HTERT RPE-1 (cell line): ENCODE data around the gene ZNF761.
"Not testable (repeated sequence)": the region's sequence is repeated elsewhere in the genome, so short reads cannot be mapped to it uniquely, and the experiment has no call there.

ENCODE experiments used
- in situ Hi-C: fragments of 300-500 bp; cut with MboI; formaldehyde crosslinking; loops from 4 replicates; pipeline ENCODE4 v1.14.3; 2020; ENCODE audit warnings: low sequenced_read_pairs

ZNF761 gene

DNA sequence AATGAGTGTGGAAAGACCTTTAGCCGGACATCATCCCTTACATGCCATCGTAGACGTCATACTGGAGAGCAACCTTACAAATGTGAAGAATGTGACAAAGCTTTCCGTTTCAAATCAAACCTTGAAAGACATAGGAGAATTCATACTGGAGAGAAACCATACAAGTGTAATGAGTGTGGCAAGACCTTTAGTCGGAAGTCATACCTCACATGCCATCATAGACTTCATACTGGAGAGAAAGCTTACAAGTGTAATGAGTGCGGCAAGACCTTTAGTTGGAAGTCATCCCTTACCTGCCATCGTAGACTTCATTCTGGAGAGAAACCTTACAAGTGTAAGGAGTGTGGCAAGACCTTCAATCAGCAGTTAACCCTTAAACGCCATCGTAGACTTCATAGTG lies 24.0 kb downstream of the ZNF761 start:
- in situ Hi-C loops = no loop called here

DNA sequence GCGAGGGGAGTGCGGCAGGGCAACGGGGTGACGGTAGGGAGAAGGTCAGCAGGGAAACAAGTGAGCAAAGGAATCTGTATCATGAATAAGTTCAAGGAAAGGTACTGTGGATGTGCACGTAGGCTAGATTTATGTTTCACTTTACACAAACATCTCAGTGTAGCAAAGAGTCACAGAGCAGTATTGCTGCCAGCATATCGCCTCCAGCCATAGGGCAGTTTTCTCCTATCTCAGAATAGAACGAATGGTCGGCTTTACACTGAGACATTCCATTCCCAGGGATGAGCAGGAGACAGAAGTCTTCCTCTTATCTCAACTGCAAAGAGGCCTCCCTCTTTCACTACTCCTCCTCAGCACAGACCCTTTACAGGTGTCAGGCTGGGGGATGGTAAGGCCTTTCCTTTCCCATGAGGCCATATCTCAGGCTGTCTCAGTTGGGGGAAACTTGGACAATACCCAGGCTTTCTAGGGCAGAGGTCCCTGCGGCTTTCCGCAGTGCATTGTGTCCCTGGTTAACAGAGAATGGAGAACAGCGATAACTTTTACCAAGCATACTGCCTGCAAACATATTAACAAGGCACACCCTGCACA lies 28.4 kb downstream of the ZNF761 start:
- in situ Hi-C loops = not testable (repeated sequence)

DNA sequence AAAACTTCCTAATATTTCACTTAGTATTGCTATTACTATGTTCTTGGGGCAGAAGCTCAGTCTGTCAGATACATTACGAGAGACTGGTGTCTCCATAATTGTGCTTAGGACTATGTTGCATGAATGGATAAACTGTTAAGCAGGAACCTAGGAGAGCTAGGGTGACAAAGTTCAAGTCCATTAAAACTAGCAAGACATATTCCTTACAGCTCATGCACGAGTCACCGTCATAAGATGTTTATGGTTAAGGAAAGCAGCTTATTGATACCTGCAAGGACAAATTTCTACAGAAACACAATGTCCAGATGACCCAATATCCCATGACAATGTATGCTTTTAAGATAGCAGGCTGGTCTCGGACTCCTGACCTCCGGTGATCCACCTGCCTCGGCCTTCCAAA lies 30.1 kb downstream of the ZNF761 start:
- in situ Hi-C loops = no loop called here

DNA sequence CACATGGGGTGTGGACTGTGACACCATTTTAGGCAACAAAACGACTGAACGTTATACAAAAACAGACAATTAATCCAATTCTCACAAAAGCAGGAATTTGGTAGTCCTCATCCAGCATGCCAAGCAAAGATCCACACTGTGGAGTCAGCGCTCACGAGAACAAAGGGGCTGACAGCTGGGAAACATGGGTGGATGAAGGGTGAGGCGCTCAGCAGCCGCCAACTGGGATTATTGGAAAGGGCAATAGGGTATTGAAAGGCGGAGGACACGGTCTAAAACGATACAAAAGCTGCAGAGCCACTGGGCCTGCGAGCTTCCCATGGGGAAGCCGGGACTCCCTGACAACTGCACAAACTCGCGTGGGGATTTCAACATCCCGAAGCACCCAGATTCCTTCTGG lies 31.1 kb downstream of the ZNF761 start:
- in situ Hi-C loops = no loop called here

DNA sequence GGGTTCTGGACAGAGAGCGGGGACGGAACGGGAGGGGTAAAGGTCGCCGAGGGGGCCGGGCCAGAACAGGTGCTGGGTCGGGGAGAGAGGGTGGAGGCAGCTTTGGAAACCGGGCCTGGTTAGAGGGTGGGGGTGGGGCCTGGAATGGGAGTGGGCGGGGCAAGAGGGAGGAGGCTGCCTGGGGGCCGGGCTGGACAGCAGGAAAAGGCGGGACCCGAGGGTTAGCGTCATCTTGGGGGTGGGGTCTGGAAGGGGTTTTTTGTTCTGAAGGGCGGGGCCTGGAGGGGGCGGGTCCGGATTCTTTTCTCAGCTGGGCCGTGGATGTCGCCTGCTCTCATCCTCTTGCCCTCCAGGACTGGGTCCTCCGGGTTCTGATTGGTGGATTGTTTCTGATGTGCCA lies 31.5 kb downstream of the ZNF761 start:
- in situ Hi-C loops = no loop called here

DNA sequence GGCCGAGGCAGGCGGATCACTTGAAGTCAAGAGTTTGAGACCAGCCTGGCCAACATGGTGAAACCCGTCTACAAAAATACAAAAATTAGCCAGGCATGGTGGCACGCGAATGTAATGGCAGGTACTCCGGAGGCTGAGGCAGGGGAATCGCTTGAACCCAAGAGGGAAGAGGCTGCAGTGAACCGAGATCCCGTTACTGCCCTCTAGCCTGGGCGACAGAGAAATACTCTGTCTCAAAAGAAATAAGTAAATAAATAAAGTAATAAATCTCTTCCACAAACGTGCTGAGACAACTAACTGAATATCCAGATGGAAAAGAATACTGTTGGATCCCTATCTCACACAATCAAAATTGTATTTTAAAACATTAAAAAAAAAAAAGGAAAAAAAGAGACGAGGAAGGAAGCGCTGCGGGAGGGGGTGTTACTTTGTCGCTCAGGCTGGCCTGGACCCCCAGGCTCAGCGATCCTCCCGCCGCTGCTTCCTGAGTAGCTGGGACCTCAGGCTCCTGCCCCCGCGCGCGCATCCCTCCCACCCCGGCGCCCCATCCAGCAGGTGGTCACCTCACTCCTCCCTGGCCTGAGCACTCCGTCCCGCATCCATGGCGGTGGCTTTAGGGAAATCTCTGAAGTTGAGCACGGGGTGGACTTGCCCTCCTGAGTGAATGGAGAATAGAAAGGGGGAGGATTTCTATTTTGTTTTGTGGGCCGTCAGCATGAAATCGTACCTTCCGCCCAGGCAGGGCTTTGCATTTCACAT lies 35.1 kb downstream of the ZNF761 start:
- in situ Hi-C loops = no loop called here

DNA sequence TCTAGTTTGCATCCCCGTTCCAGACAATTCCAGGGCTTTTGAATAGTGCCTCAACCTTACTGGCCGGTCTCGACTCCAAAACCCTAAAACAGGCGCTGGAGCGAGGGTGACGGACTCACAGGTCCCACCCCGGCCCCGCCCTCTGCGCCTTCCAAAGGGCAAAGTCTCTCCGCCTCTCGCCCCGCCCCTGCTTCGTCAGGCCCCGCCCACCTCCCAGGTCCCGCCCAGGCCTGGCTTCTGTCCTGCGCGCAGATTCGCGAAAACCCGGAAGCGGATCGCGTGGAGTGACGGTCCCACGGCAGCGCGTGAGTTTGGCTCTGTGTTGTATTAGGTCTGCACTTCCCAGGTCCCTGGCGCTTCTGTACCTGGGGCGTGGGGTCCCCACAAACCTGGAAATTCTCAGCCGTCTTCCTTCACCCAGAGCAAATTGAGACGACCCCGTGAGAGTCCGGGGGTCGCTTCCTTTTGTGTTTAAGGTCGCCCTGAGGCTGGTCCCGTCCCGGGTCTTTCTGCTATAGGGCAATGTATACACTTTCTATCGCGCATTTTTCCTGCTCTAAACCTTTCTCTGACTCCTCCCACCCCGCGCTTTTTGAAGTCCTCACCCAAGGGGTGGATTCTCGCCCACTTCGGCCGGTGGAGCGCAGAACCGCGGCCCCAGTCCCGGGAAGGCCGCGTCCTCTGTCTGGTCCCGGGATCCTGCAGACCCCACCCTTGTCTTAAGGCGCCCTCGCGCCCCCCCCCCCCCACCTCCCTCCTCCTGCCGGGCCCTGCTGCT lies 35.9 kb downstream of the ZNF761 start, which contains the start of gene ZNF813:
ZNF813 (plus strand) TSS at position 249 of the 778 bp plus-strand sequence. CDS start 16,090 bp downstream, outside the sequence.
- in situ Hi-C loops = no loop called here

DNA sequence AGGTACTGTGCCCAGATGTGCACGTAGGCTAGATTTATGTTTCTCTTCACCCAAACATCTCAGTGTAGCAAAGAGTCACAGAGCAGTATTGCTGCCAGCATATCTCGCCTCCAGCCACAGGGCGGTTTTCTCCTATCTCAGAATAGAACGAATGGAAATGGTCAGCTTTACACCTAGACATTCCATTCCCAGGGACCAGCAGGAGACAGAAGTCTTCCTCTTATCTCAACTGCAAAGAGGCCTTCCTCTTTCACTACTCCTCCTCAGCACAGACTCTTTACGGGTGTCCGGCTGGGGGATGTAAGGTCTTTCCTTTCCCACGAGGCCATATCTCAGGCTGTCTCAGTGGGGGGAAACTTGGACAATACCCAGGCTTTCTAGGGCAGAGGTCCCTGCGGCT lies 36.8 kb downstream of the ZNF761 start:
- in situ Hi-C loops = not testable (repeated sequence)

DNA sequence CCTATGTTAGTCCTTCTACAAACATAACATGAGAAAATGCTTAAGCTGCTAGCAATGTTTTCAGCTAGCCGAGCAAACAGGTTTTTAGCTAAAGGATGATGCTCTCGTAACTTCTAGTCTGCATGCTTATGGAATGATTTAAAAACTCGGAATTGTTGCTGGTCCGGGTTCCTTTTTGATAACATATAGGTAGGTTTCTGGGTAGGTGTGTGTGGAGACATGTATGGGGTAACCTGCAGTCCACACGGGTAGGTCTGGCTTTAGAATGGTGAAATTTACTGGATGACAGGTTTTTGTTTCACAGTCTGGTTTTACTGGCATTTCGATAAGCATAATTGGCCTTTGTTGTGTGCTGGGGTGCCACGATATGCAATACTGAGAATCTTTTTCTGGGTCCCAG lies 40.1 kb downstream of the ZNF761 start:
- in situ Hi-C loops = no loop called here

DNA sequence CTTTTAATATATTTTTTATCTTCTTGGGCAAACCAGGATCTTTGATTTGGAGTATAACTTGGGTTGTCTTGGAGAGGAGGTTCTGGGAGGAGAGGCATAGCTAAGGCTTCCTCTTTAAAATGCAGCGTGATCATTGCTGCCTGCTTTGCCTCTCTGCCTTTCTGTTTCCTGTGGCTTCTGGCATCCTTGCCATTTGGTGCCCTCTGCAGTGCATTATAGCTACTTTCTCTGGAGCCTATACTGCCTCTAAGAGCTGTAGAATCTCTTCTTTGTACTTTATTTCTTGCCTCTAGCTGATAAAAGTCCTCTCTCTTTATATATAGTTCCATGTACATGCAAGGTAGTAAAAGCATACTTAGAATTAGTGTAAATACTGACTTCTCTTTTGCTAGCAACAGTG lies 43.0 kb downstream of the ZNF761 start:
- in situ Hi-C loops = not testable (repeated sequence)

DNA sequence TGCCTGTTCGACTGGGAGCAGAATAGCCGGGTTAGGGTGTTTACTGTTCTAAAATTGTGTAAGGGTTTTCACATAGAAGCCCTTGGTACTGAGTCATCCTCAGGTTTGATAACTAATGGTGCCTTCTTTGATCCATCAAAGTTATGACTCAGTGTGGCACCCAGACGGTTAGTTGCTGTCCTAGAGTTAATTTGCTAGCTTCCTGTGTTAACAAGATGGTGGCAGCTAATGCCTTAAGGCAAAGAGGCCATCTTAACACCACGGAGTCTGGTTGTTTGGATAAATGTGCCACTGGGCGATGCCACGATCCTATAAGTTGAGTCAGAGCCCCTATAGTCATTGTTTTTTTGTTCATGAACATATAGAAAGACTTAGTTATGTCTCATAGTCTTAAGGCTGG lies 43.7 kb downstream of the ZNF761 start:
- in situ Hi-C loops = not testable (repeated sequence)

DNA sequence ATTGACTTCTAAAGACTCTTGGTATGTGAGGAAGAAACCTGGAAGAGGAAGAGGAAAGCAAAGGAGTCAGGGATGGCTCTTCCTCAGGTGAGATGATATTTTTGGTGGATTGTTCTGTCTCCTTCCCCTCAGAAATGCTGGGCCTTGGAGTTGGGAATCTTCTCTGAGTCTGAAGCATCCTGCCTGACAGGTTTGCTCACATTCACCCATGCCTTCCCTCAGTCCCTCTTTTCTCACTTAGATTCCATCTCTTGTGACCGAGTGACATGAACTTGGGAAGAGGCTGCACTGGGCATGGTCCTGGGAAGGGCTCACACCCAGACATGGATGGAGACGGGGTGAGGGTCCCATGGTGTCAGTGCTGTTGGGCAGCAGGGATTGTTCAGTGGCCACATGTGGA lies 52.0 kb downstream of the ZNF761 start:
- in situ Hi-C loops = not testable (repeated sequence)

DNA sequence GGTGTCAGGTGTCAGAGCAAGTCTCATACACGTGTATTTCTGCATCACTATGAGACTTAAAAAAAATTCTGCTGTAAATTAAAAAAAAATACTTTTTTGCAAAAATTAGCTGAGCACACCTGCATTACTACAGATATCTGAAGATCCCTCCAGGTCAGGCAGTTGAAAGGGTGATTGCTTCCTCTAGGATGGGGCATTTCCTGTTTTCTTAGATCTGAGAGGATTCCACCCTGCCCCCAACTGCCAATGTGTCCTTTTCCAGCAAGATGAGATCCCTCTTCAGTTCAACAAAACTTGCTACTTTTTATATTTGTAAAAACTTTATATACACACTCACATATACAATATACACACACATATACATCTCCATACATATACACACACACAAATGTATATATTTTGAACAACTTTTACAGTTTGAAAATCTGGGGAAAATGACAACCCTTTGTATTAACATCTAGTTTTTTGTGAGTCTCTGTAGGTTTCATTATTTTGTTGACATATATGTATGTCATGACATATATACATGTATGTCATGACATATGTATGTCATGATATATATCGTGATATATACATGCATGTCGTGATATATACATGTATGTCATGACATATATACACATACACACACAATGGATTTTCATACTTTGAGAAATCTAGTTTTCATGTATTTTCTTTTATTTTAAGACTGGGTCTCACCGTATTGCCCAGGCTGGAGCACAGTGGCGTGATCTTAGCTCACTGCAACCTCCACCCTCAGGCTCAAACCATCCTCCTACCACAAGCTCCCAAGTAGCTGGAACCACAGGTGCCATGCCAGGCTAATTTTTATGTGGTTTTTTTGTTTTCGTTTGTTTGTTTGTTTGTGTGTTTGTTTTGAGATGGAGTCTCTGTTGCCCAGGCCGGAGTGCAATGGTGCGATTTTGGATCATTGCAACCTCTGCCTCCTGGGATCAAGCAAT lies 53.5 kb downstream of the ZNF761 start:
- in situ Hi-C loops = no loop called here

DNA sequence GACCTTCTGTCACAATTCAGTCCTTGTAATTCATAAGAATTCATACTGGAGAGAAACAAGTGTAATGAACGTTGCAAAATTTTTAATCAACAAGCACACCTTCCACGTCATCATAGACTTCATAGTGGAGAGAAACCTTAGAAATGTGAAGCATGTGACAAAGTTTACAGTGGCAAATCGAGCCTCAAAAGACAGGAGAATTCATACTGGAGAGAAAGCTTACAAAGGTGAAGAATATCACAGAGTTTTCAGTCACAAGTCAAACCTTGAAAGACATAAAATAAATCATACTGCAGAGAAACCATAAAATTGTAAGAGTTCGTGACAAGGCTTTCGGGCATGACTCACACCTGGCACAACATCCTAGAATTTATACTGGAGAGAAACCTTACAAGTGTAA lies 60.4 kb downstream of the ZNF761 start:
- in situ Hi-C loops = no loop called here

DNA sequence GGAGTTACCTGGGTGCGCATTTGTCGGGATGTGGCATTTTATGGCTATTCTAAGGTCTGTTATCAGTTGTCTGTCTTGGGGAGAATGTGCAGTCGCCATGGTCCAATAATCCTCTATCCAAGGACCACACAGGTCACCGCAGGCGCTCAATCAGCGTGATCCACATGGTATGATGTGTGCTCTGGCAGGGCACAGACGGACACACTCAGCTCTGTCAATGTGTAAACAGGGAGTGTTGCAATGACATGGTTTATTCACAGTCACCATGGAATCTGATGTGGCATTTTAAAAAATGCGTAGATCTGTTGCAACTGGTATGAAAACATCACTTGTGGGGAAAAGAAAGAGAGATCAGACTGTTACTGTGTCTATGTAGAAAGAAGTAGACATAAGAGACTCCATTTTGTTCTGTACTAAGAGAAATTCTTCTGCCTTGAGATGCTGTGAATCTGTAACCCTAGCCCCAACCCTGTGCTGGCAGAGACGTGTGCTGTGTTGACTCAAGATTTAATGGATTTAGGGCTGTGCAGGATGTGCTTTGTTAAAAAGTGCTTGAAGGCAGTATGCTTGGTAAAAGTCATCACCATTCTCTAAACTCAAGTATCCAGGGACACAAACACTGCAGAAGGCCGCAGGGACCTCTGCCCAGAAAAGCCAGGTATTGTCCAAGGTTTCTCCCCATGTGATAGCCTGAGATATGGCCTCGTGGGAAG lies 65.7 kb downstream of the ZNF761 start:
- in situ Hi-C loops = not testable (repeated sequence)

DNA sequence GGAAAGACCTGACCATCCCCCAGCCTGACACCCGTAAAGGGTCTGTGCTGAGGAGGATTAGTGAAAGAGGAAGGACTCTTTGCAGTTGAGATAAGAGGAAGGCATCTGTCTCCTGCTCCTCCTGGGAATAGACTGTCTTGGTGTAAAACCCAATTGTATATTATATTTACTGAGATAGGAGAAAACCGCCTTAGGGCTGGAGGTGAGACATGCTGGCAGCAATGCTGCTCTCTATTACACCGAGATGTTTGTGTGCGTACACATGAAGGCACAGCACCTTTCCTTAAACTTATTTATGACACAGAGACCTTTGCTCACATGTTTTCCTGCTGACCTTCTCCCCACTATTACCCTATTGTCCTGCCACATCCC lies 66.2 kb downstream of the ZNF761 start:
- in situ Hi-C loops = not testable (repeated sequence)

DNA sequence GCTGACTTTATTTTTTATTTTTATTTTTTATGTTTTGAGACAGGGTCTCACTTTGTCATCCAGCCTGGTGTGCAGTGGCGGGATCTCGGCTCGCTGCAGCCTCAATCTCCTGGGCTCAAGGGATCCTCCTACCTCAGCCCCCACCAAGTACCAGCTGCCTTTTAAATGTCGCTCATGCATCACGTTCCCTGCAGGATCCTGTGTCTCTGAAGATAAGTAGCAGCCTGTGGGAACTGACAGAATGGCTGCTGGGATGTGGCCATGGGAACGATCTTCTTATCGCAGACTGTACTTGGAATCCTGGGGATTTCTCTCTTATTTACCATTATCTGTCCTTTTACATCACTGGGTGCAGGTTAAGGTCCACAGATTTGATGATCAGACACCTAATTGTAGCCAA lies 71.4 kb downstream of the ZNF761 start:
- in situ Hi-C loops = not testable (repeated sequence)

DNA sequence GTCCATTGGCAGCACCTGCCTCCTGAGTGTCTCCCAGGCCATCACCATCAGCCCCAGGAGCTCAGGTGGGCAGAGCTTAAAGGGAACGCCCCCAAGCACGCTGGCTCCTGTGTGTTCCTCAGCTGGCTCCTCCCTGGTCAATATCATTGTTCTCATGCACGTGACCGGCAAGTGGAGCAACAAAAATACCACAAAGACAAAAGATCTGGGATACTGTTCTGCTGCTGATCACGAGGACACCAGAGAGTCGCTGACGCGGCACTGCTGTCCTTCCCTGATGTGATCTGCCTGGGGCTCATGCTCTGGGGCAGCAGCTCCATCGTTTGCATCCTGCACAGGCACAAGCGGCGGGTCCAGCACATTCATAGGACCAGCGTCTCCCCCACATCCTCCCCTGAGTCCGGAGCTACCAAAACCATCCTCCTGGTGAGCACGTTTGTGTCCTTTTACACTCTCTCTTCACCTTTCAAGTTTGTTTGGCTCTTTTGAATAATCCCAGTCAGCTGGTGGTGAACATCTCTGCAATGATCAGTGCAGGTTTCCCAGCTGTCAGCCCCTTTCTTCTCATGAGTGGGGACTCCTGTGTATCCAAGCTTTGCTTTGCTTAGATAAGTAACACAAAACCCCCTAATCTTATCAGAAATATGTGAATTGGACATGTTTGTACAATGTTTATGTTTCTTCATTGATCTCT lies 72.0 kb downstream of the ZNF761 start:
- in situ Hi-C loops = not testable (repeated sequence)

DNA sequence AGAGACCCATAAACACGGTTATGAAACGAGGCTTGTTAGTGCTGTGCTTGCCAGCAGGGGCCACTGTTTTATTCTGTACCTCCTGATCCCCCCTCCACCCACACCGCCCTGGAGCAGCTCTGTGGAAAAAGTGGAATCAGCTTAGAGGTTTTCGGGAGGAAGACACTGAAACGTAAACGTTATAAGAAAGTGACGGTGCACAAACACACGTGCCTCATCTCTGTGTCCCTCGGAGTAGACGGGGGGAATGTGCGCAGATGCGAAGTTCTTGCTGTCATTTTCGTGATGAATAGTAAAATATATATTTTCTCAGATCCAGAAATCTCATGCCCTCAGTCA lies 72.5 kb downstream of the ZNF761 start:
- in situ Hi-C loops = not testable (repeated sequence)

DNA sequence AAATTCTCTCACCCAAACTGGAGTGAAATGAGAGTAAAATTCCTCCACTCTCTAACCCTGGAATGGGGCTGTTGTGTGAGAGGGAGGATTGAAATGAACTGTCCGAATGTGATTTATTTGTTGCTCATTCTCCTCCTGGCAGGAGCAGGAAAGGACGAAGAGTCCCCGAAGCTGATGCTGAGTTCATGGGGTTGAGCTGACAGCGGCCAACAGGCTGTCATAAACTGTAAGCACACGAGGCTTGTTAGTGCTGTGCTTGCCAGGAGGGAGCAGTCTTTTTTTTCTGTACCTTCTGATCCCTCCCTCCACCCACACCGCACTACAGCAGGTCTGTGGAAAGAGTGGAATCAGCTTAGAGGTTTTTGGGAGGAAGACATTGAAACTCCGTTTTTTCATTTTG lies 73.1 kb downstream of the ZNF761 start:
- in situ Hi-C loops = no loop called here
